ENCODE measurements around the gene LEPROT. TPM values are rescaled to one million over a fixed set of nuclear protein-coding genes. Genes with fewer than 3 reads are reported as not detected.

The LEPROT gene
- total and polyA plus RNA-seq, 2 of the 8 experiments (the other 6 are each of a cell fraction or from before 2014, with no cell fraction given), result 25.7 to 27.2 TPM

DNA sequence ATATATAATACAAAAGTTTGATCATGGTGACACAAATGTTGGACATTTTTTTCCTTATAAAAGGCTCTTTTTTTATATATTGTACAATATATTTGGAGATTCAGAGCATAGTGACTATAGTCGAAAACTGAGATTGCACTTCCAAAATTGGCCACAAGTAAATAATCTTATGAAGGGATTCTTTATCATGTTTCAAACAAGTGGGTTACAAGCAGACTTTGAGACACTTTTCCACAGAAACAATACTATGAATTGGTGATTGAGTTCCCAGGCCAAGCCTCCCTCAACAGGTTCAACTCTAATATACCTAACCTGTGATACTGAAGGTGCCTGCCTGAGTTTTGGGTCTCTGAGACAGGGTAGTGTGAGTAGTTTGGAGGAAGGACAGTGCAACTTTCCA lies 13.8 kb downstream of the LEPROT start:
- Histone ChIP-seq H4K91ac (replicated peaks; ENCODE audit: insufficient read length, low read length) (no peak overlapping the region), H3K23ac (ENCODE audit: insufficient read length) (no peak overlapping the region), H3K23me2 (ENCODE audit: low read depth, low read length) (no peaks in the 10 kb centered on the region), H3K79me2 (ENCODE audit: control insufficient read depth in 1 of 2, insufficient read depth in 2 of 2, low read length in 2 of 2) (no peaks in the 10 kb centered on the region), H3K9me3 (ENCODE audit: insufficient read depth in 2 of 2, low read depth in 1 of 2, low read length in 1 of 2) (no peaks in the 10 kb centered on the region), H4K8ac (ENCODE audit: extremely low read depth, insufficient read depth, low read length) (no peak overlapping the region), H3K56ac (replicated peaks; ENCODE audit: insufficient read length, low read depth, low read length) (no peak overlapping the region), H2BK20ac (ENCODE audit: low read length) (no peak overlapping the region), H4K20me1 (replicated peaks in 1 of 2; ENCODE audit: control insufficient read depth in 1 of 2, insufficient read depth in 2 of 2, low read length in 2 of 2) (no peaks in the 10 kb centered on the region), H3K79me1 (ENCODE audit: low read depth, low read length) (no peaks in the 10 kb centered on the region; the same call in 1 of the 2 replicates), H3K27ac (ENCODE audit: low read depth, low read length) (no peak overlapping the region), H3K4me3 (ENCODE audit: extremely low read depth in 1 of 4, insufficient read depth in 2 of 4, low read depth in 3 of 4, low read length in 4 of 4) (no peak overlapping the region), H3K4me2 (ENCODE audit: insufficient read depth in 1 of 2, low read depth in 2 of 2, low read length in 2 of 2) (no peak overlapping the region), H2BK120ac (replicated peaks; ENCODE audit: low read depth, low read length) (no peak overlapping the region), H3K9ac (replicated peaks in 1 of 4; ENCODE audit: extremely low read depth in 1 of 4, low read depth in 3 of 4, low read length in 3 of 4) (no peak overlapping the region), H3K18ac (ENCODE audit: extremely low read depth, low read length) (no peak overlapping the region), H2BK5ac (ENCODE audit: low read depth, low read length) (no peak overlapping the region), H3K4ac (replicated peaks; ENCODE audit: insufficient read length, low read depth, low read length) (no peak overlapping the region), H2BK12ac (ENCODE audit: low read depth, low read length) (no peak overlapping the region), H2AK5ac (ENCODE audit: low read depth, low read length) (no peak overlapping the region), H3K27me3 (replicated peaks in 1 of 4; ENCODE audit: control insufficient read depth in 3 of 4, extremely low read depth in 1 of 4, insufficient read depth in 3 of 4, low read length in 3 of 4) (no peaks in the 10 kb centered on the region), H3K14ac (ENCODE audit: insufficient read length) (no peak overlapping the region), H4K5ac (ENCODE audit: insufficient read length, low read depth, low read length) (no peak overlapping the region), H2AFZ (ENCODE audit: low read length) (no peak overlapping the region), H2BK15ac (ENCODE audit: low read length) (no peak overlapping the region), H3K36me3 (ENCODE audit: control insufficient read depth in 2 of 4, insufficient read depth in 4 of 4, low read length in 3 of 4) (peaks cover 0 to 17% (median 0%) of the 10 kb centered on the region in 4 experiments; a peak in 1 of 8 replicates), H3K4me1 (replicated peaks in 1 of 4; ENCODE audit: control insufficient read depth in 3 of 4, insufficient read depth in 4 of 4, low read length in 3 of 4) (peaks cover 2 to 14% (median 9%) of the 10 kb centered on the region in 4 experiments; a peak in 5 of 7 replicates)
- no peak for FAIRE-seq
- POLR2A ChIA-PET (ENCODE audit: partially characterized antibody), result interaction anchor here (1.3 kb wide), 1 partner anchor 12 kb away, joined by 3 read pairs; no protein-coding TSS in a partner anchor
- CTCF ChIA-PET (ENCODE audit: partially characterized antibody), result interaction anchor here (1.2 to 2.3 kb wide), 3 partner anchors 25 to 253 kb away, joined by 3 to 15 read pairs (median 10); no protein-coding TSS in a partner anchor
- DNase-seq (ENCODE audit: low read depth in 1 of 2, low spot score in 2 of 2), result no peak
- 90% methylated on average over 1 of the region's 1 CpG; no CpG with 5 or more reads in 1 of the 2 experiments for WGBS, 2 experiments (ENCODE audit: extremely low coverage in 1 of 2, insufficient coverage in 1 of 2, insufficient read length in 1 of 2, insufficient replicate concordance in 2 of 2, low coverage in 1 of 2, low lambda C conversion rate in 2 of 2, missing lambda C conversion rate in 1 of 2)
- no peak for TF ChIP-seq CEBPB (IDR thresholded peaks at IDR 0.05; ENCODE audit: low read depth, low read length)

Measured in H1 (cell line).